ENCODE measurements around the gene ANGPTL4. TPM values are rescaled to one million over a fixed set of nuclear protein-coding genes. Genes with fewer than 3 reads are reported as not detected.

Gene ANGPTL4
- total RNA-seq, 4 donors from 2014 or later, result 19.7 to 91.8 (median 41.9) TPM

DNA sequence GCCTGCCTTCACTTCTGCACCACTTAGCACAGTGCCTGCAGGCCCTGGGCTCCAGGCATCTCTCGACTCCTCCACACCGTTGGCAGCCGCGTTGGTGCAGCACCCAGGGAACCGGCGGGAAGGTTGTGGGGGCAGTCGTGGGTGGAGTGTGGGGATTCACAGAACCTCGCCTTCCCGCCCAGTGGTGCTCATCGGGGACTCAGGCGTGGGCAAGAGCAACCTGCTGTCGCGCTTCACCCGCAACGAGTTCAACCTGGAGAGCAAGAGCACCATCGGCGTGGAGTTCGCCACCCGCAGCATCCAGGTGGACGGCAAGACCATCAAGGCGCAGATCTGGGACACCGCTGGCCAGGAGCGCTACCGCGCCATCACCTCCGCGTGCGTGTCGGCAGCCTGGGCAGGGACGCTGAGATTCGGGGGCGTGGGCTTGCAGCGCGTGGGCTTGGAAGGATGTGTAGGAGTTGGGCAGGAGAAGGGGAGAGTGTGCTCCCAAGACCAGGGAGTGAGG, 35.8 kb downstream of the ANGPTL4 start:
- no peak overlapping the region for H3K27ac ChIP-seq
- H3K9me3 ChIP-seq, result no peaks in the 10 kb centered on the region
- H3K4me1 ChIP-seq, result peaks cover 24 to 26% of the 10 kb centered on the region in 2 donors
- H3K27me3 ChIP-seq, result no peaks in the 10 kb centered on the region
- in situ Hi-C loops (cut with MboI; ENCODE audit: low sequenced_read_pairs in 4 of 4), result loop anchor here in 3 of 4 donors (5.0 to 10.0 kb wide), 3 partner anchors 42 to 47 kb away; no protein-coding TSS in a partner anchor
- no peak overlapping the region for H3K4me3 ChIP-seq
- DNase-seq (no peak), ATAC-seq (no peak)
- intact Hi-C loops (cut with DNase I; ENCODE audit: low total_unique reads), result no loop called here
- H3K36me3 ChIP-seq, result peaks cover 2 to 41% of the 10 kb centered on the region in 2 donors
- no peak for TF ChIP-seq POLR2A (IDR thresholded peaks at IDR 0.05)
- no peak for TF ChIP-seq CTCF (IDR thresholded peaks at IDR 0.05 in 4 of 5, conservative IDR thresholded peaks at IDR 0.05 in 1 of 5)

- H3K27me3 ChIP-seq, result no peaks in the 10 kb centered on the region
- peaks cover 4 to 9% of the 10 kb centered on the region in 2 donors for H3K4me1 ChIP-seq
- no peak overlapping the region for H3K27ac ChIP-seq
- H3K9me3 ChIP-seq, result no peaks in the 10 kb centered on the region
- H3K4me3 ChIP-seq, result no peak overlapping the region
- in situ Hi-C loops (cut with MboI; ENCODE audit: low sequenced_read_pairs in 4 of 4) (loop anchor here in 1 of 4 donors (10.0 kb wide), 1 partner anchor 47 kb away; no protein-coding TSS in a partner anchor), intact Hi-C loops (cut with DNase I; ENCODE audit: low total_unique reads) (no loop called here)
- ATAC-seq (no peak), DNase-seq (no peak)
- no peak for TF ChIP-seq POLR2A (IDR thresholded peaks at IDR 0.05)
- no peak for TF ChIP-seq CTCF (IDR thresholded peaks at IDR 0.05 in 4 of 5, conservative IDR thresholded peaks at IDR 0.05 in 1 of 5)
- H3K36me3 ChIP-seq, result peaks cover 2 to 52% of the 10 kb centered on the region in 2 donors
These were observed 38.0 kb downstream of the ANGPTL4 start for GRCh38 chr19:8401981-8402411.

- in situ Hi-C loops (cut with MboI; ENCODE audit: low sequenced_read_pairs in 4 of 4), result loop anchor here in 1 of 4 donors (10.0 kb wide), 1 partner anchor 48 kb away; no protein-coding TSS in a partner anchor
- H3K36me3 ChIP-seq, result peaks cover 2 to 52% of the 10 kb centered on the region in 2 donors
- no peak for ATAC-seq
- no peak overlapping the region for H3K27ac ChIP-seq
- TF ChIP-seq POLR2A (IDR thresholded peaks at IDR 0.05) (no peak), CTCF (IDR thresholded peaks at IDR 0.05 in 4 of 5, conservative IDR thresholded peaks at IDR 0.05 in 1 of 5) (no peak)
- DNase-seq, result no peak
- H3K27me3 ChIP-seq, result no peaks in the 10 kb centered on the region
- H3K9me3 ChIP-seq, result no peaks in the 10 kb centered on the region
- no peak overlapping the region for H3K4me3 ChIP-seq
- intact Hi-C loops (cut with DNase I; ENCODE audit: low total_unique reads), result no loop called here
- H3K4me1 ChIP-seq, result peaks cover 0 to 3% of the 10 kb centered on the region in 2 donors
These were observed 39.3 kb downstream of the ANGPTL4 start for GRCh38 chr19:8403098-8403819.

- Histone ChIP-seq H3K4me3 (no peak overlapping the region), H3K27me3 (no peaks in the 10 kb centered on the region), H3K36me3 (peaks cover 2 to 52% of the 10 kb centered on the region in 2 donors), H3K4me1 (no peaks in the 10 kb centered on the region), H3K9me3 (no peaks in the 10 kb centered on the region), H3K27ac (no peak overlapping the region)
- DNase-seq (no peak), ATAC-seq (no peak)
- in situ Hi-C loops (cut with MboI; ENCODE audit: low sequenced_read_pairs in 4 of 4), result loop anchor here in 1 of 4 donors (10.0 kb wide), 1 partner anchor 49 kb away; no protein-coding TSS in a partner anchor
- intact Hi-C loops (cut with DNase I; ENCODE audit: low total_unique reads), result no loop called here
- TF ChIP-seq CTCF (IDR thresholded peaks at IDR 0.05 in 4 of 5, conservative IDR thresholded peaks at IDR 0.05 in 1 of 5), result no peak
- TF ChIP-seq POLR2A (IDR thresholded peaks at IDR 0.05), result no peak
These were observed 39.8 kb downstream of the ANGPTL4 start for GRCh38 chr19:8403820-8404109.
